GM12874 (cell line): ENCODE data around the gene CHST14.

Experiments used
- CTCF ChIP-seq: IDR thresholded peaks from 2 replicates; pipeline ENCODE4 v1.5.1; 2011; ENCODE audit warnings: low read depth, mild to moderate bottlenecking, control low read depth, low read length, moderate library complexity; ENCODE audit not compliant: insufficient read depth

CHST14 gene

DNA sequence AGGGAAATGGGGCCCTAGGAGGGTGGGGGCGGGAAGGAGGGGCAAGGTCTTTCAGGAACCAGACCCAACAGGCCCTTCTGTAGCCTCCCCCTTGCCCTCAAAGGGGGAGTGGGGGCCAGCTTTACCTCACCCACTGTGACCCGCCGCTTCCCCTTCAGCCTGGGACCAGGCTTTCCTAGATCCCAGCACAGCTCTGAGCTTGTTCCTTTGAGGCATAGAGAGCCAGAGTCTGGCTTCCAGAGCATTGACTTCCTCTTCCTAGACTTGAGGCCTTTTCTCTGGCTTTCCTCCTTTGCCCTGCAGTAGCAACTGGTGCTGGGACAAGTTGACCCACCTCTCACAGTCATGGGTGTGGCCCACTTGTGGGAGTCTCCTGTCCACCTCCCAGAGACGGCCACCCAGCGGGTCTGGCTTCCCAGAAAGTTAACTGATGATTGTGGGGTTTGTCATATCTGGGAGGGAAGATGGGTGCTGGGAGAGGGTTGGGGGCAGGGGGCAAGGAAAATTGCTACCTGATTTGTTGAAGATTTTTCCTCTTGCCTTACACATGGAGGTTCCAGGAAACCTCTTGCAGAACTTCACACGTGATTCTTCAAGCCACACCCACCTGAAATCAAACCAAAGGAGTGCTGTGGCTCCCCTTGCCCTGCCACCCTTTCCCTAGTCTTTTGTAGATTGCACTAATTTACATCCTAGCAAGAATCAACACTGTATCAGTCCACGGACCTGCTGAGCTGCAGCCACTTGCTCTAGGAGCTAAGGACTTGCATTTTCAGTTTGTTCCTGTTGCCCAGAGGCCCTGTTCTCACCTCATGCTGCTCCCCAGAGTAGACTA lies 4.1 kb upstream of the CHST14 start:
- no peak for TF ChIP-seq CTCF

DNA sequence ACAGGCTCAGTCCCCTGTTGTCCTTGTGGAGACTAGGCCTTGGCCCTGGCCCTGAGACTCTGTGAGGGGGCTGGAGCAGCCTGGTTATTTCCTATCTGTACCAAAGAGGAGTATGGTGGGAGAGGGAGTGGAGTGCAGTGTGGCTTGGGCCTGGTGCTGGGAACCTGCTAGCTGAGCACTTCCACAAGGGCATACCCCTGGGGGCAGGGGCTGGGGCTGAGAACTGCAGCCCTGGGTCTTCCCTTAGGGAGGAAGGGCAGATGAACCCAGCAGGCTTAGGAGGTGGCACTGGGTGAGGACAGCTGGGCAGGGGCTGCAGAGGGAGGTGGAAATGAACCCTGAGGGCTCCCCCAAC lies 3.5 kb upstream of the CHST14 start:
- TF ChIP-seq CTCF = no peak

DNA sequence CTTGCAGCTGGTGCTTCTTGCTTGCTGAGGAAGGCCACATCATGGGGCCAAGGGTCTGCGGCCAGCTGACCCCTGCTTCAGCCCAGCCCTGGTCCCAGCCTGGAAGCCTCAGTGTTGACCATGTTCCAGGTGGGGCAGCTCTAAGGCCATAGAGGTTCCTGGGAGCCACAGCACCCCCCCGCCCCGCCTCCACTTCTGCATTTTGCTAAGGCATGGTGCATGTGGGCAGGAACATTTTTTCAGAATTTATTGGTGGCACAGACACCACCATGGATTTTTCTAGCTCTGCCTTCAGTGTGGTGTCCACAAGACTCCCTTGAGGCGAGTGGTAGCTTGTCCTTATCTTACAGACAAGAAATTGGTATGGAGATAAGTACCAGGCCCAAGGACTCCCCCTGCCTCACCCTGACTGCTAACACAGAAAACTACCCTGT lies 1.9 kb upstream of the CHST14 start:
- no peak for TF ChIP-seq CTCF

DNA sequence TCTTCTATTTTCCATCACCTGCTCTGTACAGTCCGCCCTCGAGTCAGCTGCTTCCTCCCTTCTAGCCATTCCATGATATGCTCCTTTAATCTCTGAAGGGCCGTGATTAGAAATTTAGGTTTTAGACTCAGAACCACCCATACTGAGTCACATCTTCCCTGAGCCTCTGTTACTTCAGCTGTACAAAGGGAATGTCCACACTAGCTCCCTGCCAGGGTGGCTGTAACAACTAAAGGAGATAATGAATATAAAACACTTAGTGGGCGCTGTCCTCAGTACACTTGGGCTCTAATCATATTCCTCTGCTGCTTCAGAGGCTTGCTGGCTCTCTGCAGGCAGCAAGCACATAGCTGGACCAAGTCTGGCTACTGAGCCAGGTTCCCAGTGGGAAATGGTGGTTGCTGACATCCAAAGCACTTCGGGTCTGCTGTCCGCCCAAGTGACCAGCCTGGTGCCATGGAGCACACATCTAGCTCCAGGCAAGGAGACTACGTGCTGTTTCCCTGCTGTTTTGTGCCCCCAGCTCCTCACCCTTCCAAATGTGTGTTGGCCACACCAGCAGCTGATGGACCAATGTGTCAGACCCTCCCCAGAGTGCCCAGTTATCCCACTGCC lies 901 bp upstream of the CHST14 start:
- TF ChIP-seq CTCF = no peak

DNA sequence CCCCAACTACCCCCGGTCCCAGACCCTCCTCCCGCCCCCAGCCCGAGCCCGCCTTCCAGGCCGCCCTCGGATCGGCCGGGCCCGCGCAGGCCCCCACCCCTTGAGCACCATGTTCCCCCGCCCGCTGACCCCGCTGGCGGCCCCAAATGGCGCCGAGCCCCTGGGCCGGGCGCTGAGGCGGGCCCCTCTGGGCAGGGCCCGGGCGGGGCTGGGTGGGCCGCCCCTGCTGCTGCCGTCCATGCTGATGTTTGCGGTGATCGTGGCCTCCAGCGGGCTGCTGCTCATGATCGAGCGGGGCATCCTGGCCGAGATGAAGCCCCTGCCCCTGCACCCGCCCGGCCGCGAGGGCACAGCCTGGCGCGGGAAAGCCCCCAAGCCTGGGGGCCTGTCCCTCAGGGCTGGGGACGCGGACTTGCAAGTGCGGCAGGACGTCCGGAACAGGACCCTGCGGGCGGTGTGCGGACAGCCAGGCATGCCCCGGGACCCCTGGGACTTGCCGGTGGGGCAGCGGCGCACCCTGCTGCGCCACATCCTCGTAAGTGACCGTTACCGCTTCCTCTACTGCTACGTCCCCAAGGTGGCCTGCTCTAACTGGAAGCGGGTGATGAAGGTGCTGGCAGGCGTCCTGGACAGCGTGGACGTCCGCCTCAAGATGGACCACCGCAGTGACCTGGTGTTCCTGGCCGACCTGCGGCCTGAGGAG lies 472 bp downstream of the CHST14 start:
- no peak for TF ChIP-seq CTCF

GRCh38 chr15:40471808-40472150 lies 995 bp downstream of the CHST14 start:
- no peak for TF ChIP-seq CTCF

GRCh38 chr15:40472171-40472727 lies 1.5 kb downstream of the CHST14 start:
- TF ChIP-seq CTCF = no peak
